Thyroid gland (tissue), 4 donors: ENCODE results near the gene FBXO31.

Source experiments
- CTCF ChIP-seq, 6 experiments: fragments of 200-600 bp in 3 of 6; fragments of 450-650 bp in 3 of 6; sonication (generic) in 3 of 6; IDR thresholded peaks; one replicate each; pipeline ENCODE4 v1.5.1; 2016 to 2019; ENCODE audit warnings: antibody characterized with exemption in 6 of 6, mild to moderate bottlenecking in 2 of 6, inconsistent platforms in 1 of 6, moderate library complexity in 1 of 6
- POLR2A ChIP-seq, 2 donors: fragments of 450-650 bp; IDR thresholded peaks; one replicate each; pipeline ENCODE4 v1.6.1; 2017; ENCODE audit warnings: antibody characterized with exemption in 2 of 2, mild to moderate bottlenecking in 2 of 2, moderate library complexity in 1 of 2

DNA sequence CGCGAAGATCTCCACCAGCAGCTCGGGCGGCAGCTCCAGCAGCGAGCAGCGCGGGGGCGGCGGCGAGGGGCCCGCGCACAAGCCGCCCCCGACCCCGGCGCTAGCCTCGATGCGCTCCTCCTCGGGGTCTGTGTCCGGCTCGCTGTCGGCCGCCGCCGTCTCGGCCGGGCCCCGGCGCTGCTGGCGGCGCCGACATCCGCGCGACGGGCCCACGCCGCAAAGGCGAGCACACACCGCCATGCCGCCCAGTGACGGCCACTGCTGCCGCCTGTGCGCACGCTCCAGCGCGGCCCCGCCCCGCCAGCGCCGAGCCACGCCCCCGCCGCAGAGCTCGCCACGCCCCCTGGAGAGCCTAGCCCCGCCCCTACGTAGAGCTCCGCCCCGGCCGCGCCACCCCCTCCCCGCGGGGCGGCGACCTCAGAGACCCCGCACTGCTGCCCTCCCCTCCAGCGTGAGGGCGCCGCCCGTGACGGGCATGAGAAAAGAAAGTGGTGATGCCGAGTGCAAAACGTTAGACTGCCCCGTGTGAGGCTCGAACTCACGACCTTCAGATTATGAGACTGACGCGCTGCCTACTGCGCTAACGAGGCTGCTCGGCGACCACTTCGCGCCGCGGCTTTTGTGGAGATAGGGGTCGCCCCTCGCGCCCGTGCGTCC is at the start of gene FBXO31:
- TF ChIP-seq POLR2A (IDR thresholded peaks at IDR 0.05), result peak; percentile 91 to 98
- TF ChIP-seq CTCF (IDR thresholded peaks at IDR 0.05), result no peak
